Measurements from ENCODE around the gene PDIA5. TPM values are rescaled to one million over a fixed set of nuclear protein-coding genes. Genes with fewer than 3 reads are reported as not detected.

The PDIA5 gene
- 21.9 TPM for total RNA-seq
- polyA plus RNA-seq (ENCODE audit: insufficient read depth in 1 of 8, insufficient read length in 8 of 8, low replicate concordance in 1 of 8) = 10 to 100 TPM; 14.9 to 28.5 (median 19.4) TPM
- long read RNA-seq, donor 1, transcript PDIA5-201 (17 exons, 1,799 nt) = major isoform, 6 of 6 reads
- long read RNA-seq, donor 1, partial matches to known transcripts = 0 of 6 reads
- long read RNA-seq, donor 1, other reads (novel, unspliced or antisense) = 0 of 6 reads
- long read RNA-seq, donor 2 = 0 reads
- long read RNA-seq, donor 3, partial matches to known transcripts = 0 of 3 reads
- long read RNA-seq, donor 3, other reads (novel, unspliced or antisense) = 0 of 3 reads
- long read RNA-seq, donor 4, partial matches to known transcripts = 0 of 3 reads
- long read RNA-seq, donor 4, other reads (novel, unspliced or antisense) = 0 of 3 reads
- long read RNA-seq, donor 5, transcript PDIA5-201 (17 exons, 1,799 nt) = major isoform, 16 of 16 reads
- long read RNA-seq, donor 5, partial matches to known transcripts = 0 of 16 reads
- long read RNA-seq, donor 5, other reads (novel, unspliced or antisense) = 0 of 16 reads
- long read RNA-seq, donor 6, partial matches to known transcripts = 0 of 4 reads
- long read RNA-seq, donor 6, other reads (novel, unspliced or antisense) = 0 of 4 reads
- long read RNA-seq, donor 7, partial matches to known transcripts = 0 of 4 reads
- long read RNA-seq, donor 7, other reads (novel, unspliced or antisense) = 0 of 4 reads
- long read RNA-seq, donor 8, partial matches to known transcripts = 0 of 3 reads
- long read RNA-seq, donor 8, other reads (novel, unspliced or antisense) = 0 of 3 reads
- long read RNA-seq, donor 9, partial matches to known transcripts = 0 of 1 reads
- long read RNA-seq, donor 9, other reads (novel, unspliced or antisense) = 0 of 1 reads
- long read RNA-seq, donor 10, transcript PDIA5-201 (17 exons, 1,799 nt) = major isoform, 6 of 6 reads
- long read RNA-seq, donor 10, partial matches to known transcripts = 0 of 6 reads
- long read RNA-seq, donor 10, other reads (novel, unspliced or antisense) = 0 of 6 reads
- long read RNA-seq, donor 11, transcript PDIA5-201 (17 exons, 1,799 nt) = major isoform, 5 of 5 reads
- long read RNA-seq, donor 11, partial matches to known transcripts = 0 of 5 reads
- long read RNA-seq, donor 11, other reads (novel, unspliced or antisense) = 0 of 5 reads

- Histone ChIP-seq H3K4me3 (ENCODE audit: low read length) (peak within 1 kb of the TSS; percentile 58), H3K27ac (ENCODE audit: low read length) (peak within 1 kb of the TSS; percentile 47), H3K4me1 (ENCODE audit: control insufficient read depth, insufficient read depth, low read length) (peaks cover 22% of the 10 kb centered on the region), H3K27me3 (ENCODE audit: control insufficient read depth, insufficient read depth, low read length) (peaks cover 4% of the 10 kb centered on the region), H3K36me3 (ENCODE audit: control insufficient read depth, insufficient read depth, low read length) (no peaks in the 10 kb centered on the region), H3K9me3 (replicated peaks; ENCODE audit: control insufficient read depth, low read depth, low read length) (no peaks in the 10 kb centered on the region)
- WGBS (ENCODE audit: insufficient coverage) = under 1% methylated on average over 67 of the region's 72 CpGs
- peak; percentile 96 for DNase-seq
Observed at GRCh38 chr3:123066896-123067688, at the start of gene PDIA5. Gene PDIA5, plus strand, starts transcription at chr3:123067025. Its CDS starts 140 bp downstream, at chr3:123067165.

GRCh38 chr3:123018683-123019082, 48.1 kb upstream of the PDIA5 start:
- Histone ChIP-seq H3K9me3 (replicated peaks; ENCODE audit: control insufficient read depth, low read depth, low read length) (no peaks in the 10 kb centered on the region), H3K36me3 (ENCODE audit: control insufficient read depth, insufficient read depth, low read length) (no peaks in the 10 kb centered on the region), H3K27ac (ENCODE audit: low read length) (no peak overlapping the region), H3K4me1 (ENCODE audit: control insufficient read depth, insufficient read depth, low read length) (peaks cover 14% of the 10 kb centered on the region), H3K4me3 (ENCODE audit: low read length) (no peak overlapping the region), H3K27me3 (ENCODE audit: control insufficient read depth, insufficient read depth, low read length) (peaks cover 14% of the 10 kb centered on the region)
- 20% methylated on average over 1 of the region's 1 CpG for WGBS (ENCODE audit: insufficient coverage)
- DNase-seq = peak; percentile 16

- WGBS (ENCODE audit: insufficient coverage) = 50% methylated on average over 1 of the region's 3 CpGs
- Histone ChIP-seq H3K27ac (ENCODE audit: low read length) (no peak overlapping the region), H3K36me3 (ENCODE audit: control insufficient read depth, insufficient read depth, low read length) (no peaks in the 10 kb centered on the region), H3K4me3 (ENCODE audit: low read length) (no peak overlapping the region), H3K4me1 (ENCODE audit: control insufficient read depth, insufficient read depth, low read length) (peaks cover 9% of the 10 kb centered on the region), H3K27me3 (ENCODE audit: control insufficient read depth, insufficient read depth, low read length) (peaks cover 14% of the 10 kb centered on the region), H3K9me3 (replicated peaks; ENCODE audit: control insufficient read depth, low read depth, low read length) (no peaks in the 10 kb centered on the region)
- DNase-seq = no peak
Observed at GRCh38 chr3:123019161-123019560, 47.7 kb upstream of the PDIA5 start.

GRCh38 chr3:123019591-123019990, 47.2 kb upstream of the PDIA5 start:
- peaks cover 5% of the 10 kb centered on the region for H3K4me1 ChIP-seq (ENCODE audit: control insufficient read depth, insufficient read depth, low read length)
- no peaks in the 10 kb centered on the region for H3K9me3 ChIP-seq (replicated peaks; ENCODE audit: control insufficient read depth, low read depth, low read length)
- H3K27ac ChIP-seq (ENCODE audit: low read length) = no peak overlapping the region
- H3K27me3 ChIP-seq (ENCODE audit: control insufficient read depth, insufficient read depth, low read length) = peaks cover 16% of the 10 kb centered on the region
- no peaks in the 10 kb centered on the region for H3K36me3 ChIP-seq (ENCODE audit: control insufficient read depth, insufficient read depth, low read length)
- 97% methylated on average over 2 of the region's 5 CpGs for WGBS (ENCODE audit: insufficient coverage)
- H3K4me3 ChIP-seq (ENCODE audit: low read length) = no peak overlapping the region
- no peak for DNase-seq

- H3K36me3 ChIP-seq (ENCODE audit: control insufficient read depth, insufficient read depth, low read length) = no peaks in the 10 kb centered on the region
- no peak overlapping the region for H3K4me3 ChIP-seq (ENCODE audit: low read length)
- peaks cover 5% of the 10 kb centered on the region for H3K4me1 ChIP-seq (ENCODE audit: control insufficient read depth, insufficient read depth, low read length)
- DNase-seq = no peak
- peaks cover 25% of the 10 kb centered on the region for H3K27me3 ChIP-seq (ENCODE audit: control insufficient read depth, insufficient read depth, low read length)
- H3K9me3 ChIP-seq (replicated peaks; ENCODE audit: control insufficient read depth, low read depth, low read length) = no peaks in the 10 kb centered on the region
- H3K27ac ChIP-seq (ENCODE audit: low read length) = no peak overlapping the region
- 88% methylated on average over 1 of the region's 3 CpGs for WGBS (ENCODE audit: insufficient coverage)
Observed at GRCh38 chr3:123020709-123021108, 46.1 kb upstream of the PDIA5 start.

- H3K27me3 ChIP-seq (ENCODE audit: control insufficient read depth, insufficient read depth, low read length) = peaks cover 29% of the 10 kb centered on the region
- H3K9me3 ChIP-seq (replicated peaks; ENCODE audit: control insufficient read depth, low read depth, low read length) = no peaks in the 10 kb centered on the region
- no peaks in the 10 kb centered on the region for H3K36me3 ChIP-seq (ENCODE audit: control insufficient read depth, insufficient read depth, low read length)
- no peak overlapping the region for H3K4me3 ChIP-seq (ENCODE audit: low read length)
- H3K27ac ChIP-seq (ENCODE audit: low read length) = no peak overlapping the region
- no peak for DNase-seq
- peaks cover 9% of the 10 kb centered on the region for H3K4me1 ChIP-seq (ENCODE audit: control insufficient read depth, insufficient read depth, low read length)
- WGBS (ENCODE audit: insufficient coverage) = 80% methylated on average over 1 of the region's 7 CpGs
Observed at GRCh38 chr3:123021388-123021787, 45.4 kb upstream of the PDIA5 start.

GRCh38 chr3:123021996-123022510, 44.8 kb upstream of the PDIA5 start:
- Histone ChIP-seq H3K4me3 (ENCODE audit: low read length) (no peak overlapping the region), H3K4me1 (ENCODE audit: control insufficient read depth, insufficient read depth, low read length) (peaks cover 15% of the 10 kb centered on the region), H3K27ac (ENCODE audit: low read length) (no peak overlapping the region), H3K9me3 (replicated peaks; ENCODE audit: control insufficient read depth, low read depth, low read length) (no peaks in the 10 kb centered on the region), H3K27me3 (ENCODE audit: control insufficient read depth, insufficient read depth, low read length) (peaks cover 36% of the 10 kb centered on the region), H3K36me3 (ENCODE audit: control insufficient read depth, insufficient read depth, low read length) (no peaks in the 10 kb centered on the region)
- no peak for DNase-seq
- WGBS (ENCODE audit: insufficient coverage) = 69% methylated on average over 6 of the region's 7 CpGs

GRCh38 chr3:123024056-123024455, 42.8 kb upstream of the PDIA5 start:
- Histone ChIP-seq H3K9me3 (replicated peaks; ENCODE audit: control insufficient read depth, low read depth, low read length) (no peaks in the 10 kb centered on the region), H3K27me3 (ENCODE audit: control insufficient read depth, insufficient read depth, low read length) (peaks cover 50% of the 10 kb centered on the region), H3K4me3 (ENCODE audit: low read length) (no peak overlapping the region), H3K4me1 (ENCODE audit: control insufficient read depth, insufficient read depth, low read length) (peaks cover 19% of the 10 kb centered on the region), H3K36me3 (ENCODE audit: control insufficient read depth, insufficient read depth, low read length) (no peaks in the 10 kb centered on the region), H3K27ac (ENCODE audit: low read length) (no peak overlapping the region)
- no peak for DNase-seq
- 100% methylated on average over 1 of the region's 1 CpG for WGBS (ENCODE audit: insufficient coverage)
